Psoas muscle (tissue), 8 donors: ENCODE results near the gene PPP1CC. TPM values are rescaled to one million over a fixed set of nuclear protein-coding genes. Genes with fewer than 3 reads are reported as not detected.

Source experiments
- ATAC-seq, 4 donors: fragments of 200-7000 bp; cut with Tn5 transposase; one replicate each; pipeline ENCODE4 v1.9.1; 2020; ENCODE audit warnings: moderate library complexity in 3 of 4, mild to moderate bottlenecking in 2 of 4
- DNase-seq, 2 donors: peaks; one replicate each; pipeline ENCODE4 v3.0.0-alpha.2; 2020
- H3K27ac ChIP-seq: fragments of 200-600 bp; one replicate; pipeline ENCODE4 v1.8.0; 2022
- H3K27me3 ChIP-seq, 3 donors: fragments of 200-600 bp in 1 of 3; one replicate each; pipeline versions ENCODE4 v1.6.1 to v1.8.0; 2013 to 2022; ENCODE audit warnings: low read length in 2 of 3, mild to moderate bottlenecking in 2 of 3, moderate library complexity in 1 of 3; ENCODE audit not compliant: insufficient read depth in 3 of 3
- H3K36me3 ChIP-seq, 2 donors: fragments of 200-600 bp in 1 of 2; one replicate each; pipeline versions ENCODE4 v1.6.1 to v1.8.0; 2013 to 2022; ENCODE audit warnings: low read depth in 1 of 2, mild to moderate bottlenecking in 1 of 2, moderate library complexity in 1 of 2; ENCODE audit not compliant: insufficient read depth in 1 of 2
- H3K4me1 ChIP-seq: fragments of 200-600 bp; one replicate; pipeline ENCODE4 v1.8.0; 2022
- H3K4me3 ChIP-seq: fragments of 200-600 bp; one replicate; pipeline ENCODE4 v1.8.0; 2022; ENCODE audit warnings: mild to moderate bottlenecking
- H3K9me3 ChIP-seq: fragments of 200-600 bp; one replicate; pipeline ENCODE4 v1.8.0; 2022
- WGBS, 3 donors: extraction: QIAGEN DNeasy Blood & Tissue Kit; methylation state at CpG; one replicate each; pipeline versions ENCODE4 v1.1.6 to v1.1.7; 2013; 5-methylcytosine and 5-hydroxymethylcytosine counted together
- intact Hi-C, 2 donors: fragments of 100-400 bp; cut with DNase I; formaldehyde crosslinking; loops; one replicate each; pipeline versions ENCODE4 v1.11.0 to v1.14.2; 2022
- polyA plus RNA-seq, 3 donors: library from polyadenylated mRNA; stranded (reverse); fragments of 200-250 nt; gene quantifications; one replicate each; pipeline ENCODE4 v1.2.3, GENCODE V29; 2013
- total RNA-seq, 4 donors: library from RNA; stranded (reverse); fragmentation: NEBNext Ultra II Directional in 2 of 4; extraction: Animal tissue kit (Norgen Biotek cat#: 25700) in 2 of 4; gene quantifications; one replicate each; pipeline versions ENCODE4 v1.2.1 to v1.2.4, GENCODE V29; 2021 to 2023
- TF ChIP-seq, protein P1 (sequence below): fragments of 200-600 bp; IDR thresholded peaks from one replicate; pipeline ENCODE4 v1.8.0; 2022; ENCODE audit warnings: antibody characterized with exemption
- donor health status: healthy with polysubstance abuse.
- donor health status: DM: no; HTN: no; CAD: no; lungs with moderate emphysema.
- donor health status: Bipolar disorder and iron deficiency.
- donor health status: healthy.
- donor health status: DM: yes; HTN: yes; CAD: no.
- donor health status: DM: no; HTN: no; CAD: no.
- donor health status: DM: no; HTN: no; CAD: no.
- donor health status: DM: yes; HTN: yes; CAD: no.

Gene PPP1CC
- total and polyA plus RNA-seq, 7 donors, result 82.5 to 222 (median 129) TPM

DNA sequence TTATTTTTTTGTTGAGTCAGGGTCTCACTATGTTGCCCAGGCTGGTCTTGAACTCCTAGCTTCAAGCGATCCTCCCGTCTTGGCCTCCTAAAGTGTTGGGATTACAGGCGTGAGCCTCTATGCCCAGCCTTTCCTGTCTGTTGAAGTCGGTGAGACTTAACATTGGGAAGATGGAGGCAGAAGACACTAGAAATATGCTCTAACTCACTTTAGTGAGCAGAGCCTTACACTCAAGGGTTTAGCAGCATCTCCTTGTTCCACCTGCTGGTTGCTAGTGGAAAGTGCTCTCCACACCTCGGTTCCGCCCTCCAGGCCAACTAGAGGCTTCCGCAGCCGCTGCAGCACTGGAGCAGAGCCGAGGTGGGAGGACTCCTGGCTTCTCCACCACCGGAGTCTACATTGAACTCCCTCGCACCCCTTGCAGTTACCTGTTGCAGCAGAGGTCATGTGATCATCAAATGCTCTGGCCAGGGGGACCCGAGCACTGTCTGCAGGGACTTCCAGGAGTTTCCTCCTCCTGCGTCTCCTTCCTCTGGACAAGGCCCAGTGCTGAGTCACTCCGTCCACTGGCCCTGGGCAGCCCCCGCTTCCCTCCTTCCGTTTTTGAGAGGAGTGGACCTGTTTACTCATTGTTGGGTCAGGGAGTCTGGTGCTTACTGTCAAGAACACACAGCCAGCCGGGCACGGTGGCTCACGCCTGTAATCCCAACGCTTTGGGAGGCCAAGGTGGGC lies 44.4 kb downstream of the PPP1CC start:
- WGBS, 3 donors, result 24 to 35% (median 31%) methylated on average over 20 of the region's 20 CpGs
- TF ChIP-seq, protein P1, sequence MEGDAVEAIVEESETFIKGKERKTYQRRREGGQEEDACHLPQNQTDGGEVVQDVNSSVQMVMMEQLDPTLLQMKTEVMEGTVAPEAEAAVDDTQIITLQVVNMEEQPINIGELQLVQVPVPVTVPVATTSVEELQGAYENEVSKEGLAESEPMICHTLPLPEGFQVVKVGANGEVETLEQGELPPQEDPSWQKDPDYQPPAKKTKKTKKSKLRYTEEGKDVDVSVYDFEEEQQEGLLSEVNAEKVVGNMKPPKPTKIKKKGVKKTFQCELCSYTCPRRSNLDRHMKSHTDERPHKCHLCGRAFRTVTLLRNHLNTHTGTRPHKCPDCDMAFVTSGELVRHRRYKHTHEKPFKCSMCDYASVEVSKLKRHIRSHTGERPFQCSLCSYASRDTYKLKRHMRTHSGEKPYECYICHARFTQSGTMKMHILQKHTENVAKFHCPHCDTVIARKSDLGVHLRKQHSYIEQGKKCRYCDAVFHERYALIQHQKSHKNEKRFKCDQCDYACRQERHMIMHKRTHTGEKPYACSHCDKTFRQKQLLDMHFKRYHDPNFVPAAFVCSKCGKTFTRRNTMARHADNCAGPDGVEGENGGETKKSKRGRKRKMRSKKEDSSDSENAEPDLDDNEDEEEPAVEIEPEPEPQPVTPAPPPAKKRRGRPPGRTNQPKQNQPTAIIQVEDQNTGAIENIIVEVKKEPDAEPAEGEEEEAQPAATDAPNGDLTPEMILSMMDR, result peak; percentile 66
- peak; percentile 82 to 90 (median 88) for ATAC-seq
- H3K27ac ChIP-seq, result peak overlapping the region; percentile 16
- H3K36me3 ChIP-seq, result no peaks in the 10 kb centered on the region
- H3K9me3 ChIP-seq, result no peaks in the 10 kb centered on the region
- intact Hi-C loops, result loop anchor here in 1 of 2 donors (10.0 kb wide), 2 partner anchors 184 to 244 kb away; partner anchors contain the start of gene ARPC3
- H3K4me1 ChIP-seq, result peaks cover 13% of the 10 kb centered on the region
- peak overlapping the region; percentile 46 for H3K4me3 ChIP-seq
- DNase-seq, result peak; percentile 75 to 88
- H3K27me3 ChIP-seq, result no peaks in the 10 kb centered on the region

GRCh38 chr12:110697236-110697635 lies 45.5 kb downstream of the PPP1CC start:
- Histone ChIP-seq H3K27ac (no peak overlapping the region), H3K4me3 (no peak overlapping the region), H3K36me3 (no peaks in the 10 kb centered on the region), H3K9me3 (no peaks in the 10 kb centered on the region), H3K27me3 (no peaks in the 10 kb centered on the region), H3K4me1 (peaks cover 13% of the 10 kb centered on the region)
- 88 to 95% (median 93%) methylated on average over 2 of the region's 2 CpGs for WGBS, 3 donors
- no peak for DNase-seq
- ATAC-seq, result no peak
- TF ChIP-seq, protein P1, result no peak
- intact Hi-C loops, result loop anchor here in 1 of 2 donors (10.0 kb wide), 2 partner anchors 182 to 242 kb away; partner anchors contain the start of gene ARPC3

DNA sequence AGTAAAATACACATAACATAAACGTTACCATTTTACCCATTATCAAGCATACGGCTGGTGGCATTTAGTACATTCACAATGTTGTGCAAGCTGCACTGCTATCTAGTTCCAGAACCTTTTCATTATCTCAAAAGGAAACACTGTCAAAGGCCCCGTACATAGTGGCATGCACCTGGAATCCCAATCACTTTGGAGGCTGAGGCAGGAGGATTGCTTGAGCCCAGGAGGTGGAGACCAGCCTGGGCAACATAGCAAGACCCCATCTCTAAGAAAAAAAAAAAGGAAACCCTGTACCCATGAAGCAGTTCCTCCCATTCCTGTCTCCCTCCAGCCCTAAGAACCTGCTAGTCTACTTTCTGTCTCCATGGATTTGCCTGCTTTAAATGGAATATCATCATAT lies 46.4 kb downstream of the PPP1CC start:
- peaks cover 13% of the 10 kb centered on the region for H3K4me1 ChIP-seq
- TF ChIP-seq, protein P1, result no peak
- H3K27me3 ChIP-seq, result no peaks in the 10 kb centered on the region
- no peak overlapping the region for H3K4me3 ChIP-seq
- DNase-seq, result no peak
- intact Hi-C loops, result loop anchor here in 1 of 2 donors (10.0 kb wide), 2 partner anchors 181 to 241 kb away; partner anchors contain the start of gene ARPC3
- no peaks in the 10 kb centered on the region for H3K9me3 ChIP-seq
- no peak for ATAC-seq
- no peaks in the 10 kb centered on the region for H3K36me3 ChIP-seq
- WGBS, 3 donors, result 86 to 89% (median 88%) methylated on average over 3 of the region's 3 CpGs
- no peak overlapping the region for H3K27ac ChIP-seq

- ATAC-seq (peak in 2 of 4 donors; percentile 69 to 73), DNase-seq (peak; percentile 39 to 71)
- Histone ChIP-seq H3K27me3 (no peaks in the 10 kb centered on the region), H3K9me3 (no peaks in the 10 kb centered on the region), H3K4me1 (peaks cover 13% of the 10 kb centered on the region), H3K4me3 (no peak overlapping the region), H3K36me3 (no peaks in the 10 kb centered on the region), H3K27ac (no peak overlapping the region)
- TF ChIP-seq, protein P1, result no peak
- intact Hi-C loops, result loop anchor here in 1 of 2 donors (5.0 to 10.0 kb wide), 3 partner anchors 82 to 240 kb away; partner anchors contain the start of genes ARPC3 and TCTN1
- WGBS, 3 donors, result 52 to 70% (median 55%) methylated on average over 12 of the region's 12 CpGs
These were observed 48.3 kb downstream of the PPP1CC start for GRCh38 chr12:110694330-110694901.
